KMS-11 (cell line): ENCODE data around the gene GCNA.
"Not testable (repeated sequence)": the region's sequence is repeated elsewhere in the genome, so short reads cannot be mapped to it uniquely, and the experiment has no call there.

ENCODE experiments used
- H2AFZ ChIP-seq: fragments of 200-600 bp; sonication (generic); 2 replicates; pipeline ENCODE4 v1.6.1; 2016; ENCODE audit warnings: antibody characterized with exemption, mixed run types, low read depth
- H3K27ac ChIP-seq: fragments of 200-600 bp; sonication (generic); 2 replicates; pipeline ENCODE4 v1.6.1; 2016; ENCODE audit warnings: mild to moderate bottlenecking, mixed run types
- H3K27me3 ChIP-seq: fragments of 200-600 bp; sonication (generic); 2 replicates; pipeline ENCODE4 v1.6.1; 2017; ENCODE audit warnings: mild to moderate bottlenecking, low read depth, mixed run types, moderate library complexity; ENCODE audit not compliant: insufficient read depth
- H3K36me3 ChIP-seq: fragments of 200-600 bp; sonication (generic); 2 replicates; pipeline ENCODE4 v1.6.1; 2017; ENCODE audit warnings: mild to moderate bottlenecking, mixed run types; ENCODE audit not compliant: insufficient read depth
- H3K4me1 ChIP-seq: fragments of 200-600 bp; sonication (generic); 2 replicates; pipeline ENCODE4 v1.6.1; 2016; ENCODE audit warnings: mild to moderate bottlenecking, low read depth, mixed run types; ENCODE audit not compliant: poor library complexity, severe bottlenecking
- H3K4me2 ChIP-seq: fragments of 200-600 bp; sonication (generic); 2 replicates; pipeline ENCODE4 v1.7.0; 2016; ENCODE audit warnings: mild to moderate bottlenecking, mixed run types
- H3K4me3 ChIP-seq: fragments of 200-600 bp; sonication (generic); IDR thresholded peaks from 2 replicates; pipeline ENCODE4 v1.6.1; 2017; ENCODE audit warnings: low read depth, low read length, mixed read lengths; ENCODE audit not compliant: insufficient read depth
- H3K79me2 ChIP-seq: fragments of 200-600 bp; sonication (generic); 2 replicates; pipeline ENCODE4 v1.6.1; 2016; ENCODE audit warnings: low read depth, mixed run types; ENCODE audit not compliant: insufficient read depth
- H3K9ac ChIP-seq: fragments of 200-600 bp; sonication (generic); 2 replicates; pipeline ENCODE4 v1.6.1; 2016; ENCODE audit warnings: mild to moderate bottlenecking, mixed run types
- H4K20me1 ChIP-seq: fragments of 200-600 bp; sonication (generic); 2 replicates; pipeline ENCODE4 v1.6.1; 2016; ENCODE audit warnings: mild to moderate bottlenecking, mixed run types; ENCODE audit not compliant: insufficient read depth
- TF ChIP-seq, protein P1 (sequence below): fragments of 200-600 bp; sonication (generic); conservative IDR thresholded peaks from 2 replicates; pipeline ENCODE4 v1.6.1; 2017; ENCODE audit warnings: low read depth, mild to moderate bottlenecking, antibody characterized with exemption, low read length, moderate library complexity, mixed read lengths

The GCNA gene

DNA sequence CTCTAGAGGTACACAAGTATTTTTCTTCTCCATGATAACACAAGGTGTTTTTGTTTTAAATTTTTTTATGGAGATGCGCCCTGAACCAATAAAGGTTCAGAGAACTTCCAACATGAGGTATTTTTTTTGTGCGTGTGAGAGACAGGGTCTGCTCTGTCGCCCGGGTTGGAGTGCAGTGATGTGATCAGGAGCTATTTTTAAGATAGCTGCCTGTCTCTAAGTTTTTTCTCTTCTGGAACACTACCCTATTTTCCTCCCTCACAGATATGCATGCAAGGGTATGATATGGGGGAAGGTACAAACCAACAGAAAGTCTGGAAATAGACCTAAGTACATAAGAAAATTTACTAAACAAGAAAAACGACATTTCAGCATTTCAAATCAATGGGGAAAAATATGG is 3.0 kb downstream of the GCNA start:
- no peaks in the 10 kb centered on the region for H3K36me3 ChIP-seq
- H3K4me1 ChIP-seq = no peaks in the 10 kb centered on the region
- H3K4me2 ChIP-seq = no peak overlapping the region
- H3K79me2 ChIP-seq = no peaks in the 10 kb centered on the region
- TF ChIP-seq, protein P1, sequence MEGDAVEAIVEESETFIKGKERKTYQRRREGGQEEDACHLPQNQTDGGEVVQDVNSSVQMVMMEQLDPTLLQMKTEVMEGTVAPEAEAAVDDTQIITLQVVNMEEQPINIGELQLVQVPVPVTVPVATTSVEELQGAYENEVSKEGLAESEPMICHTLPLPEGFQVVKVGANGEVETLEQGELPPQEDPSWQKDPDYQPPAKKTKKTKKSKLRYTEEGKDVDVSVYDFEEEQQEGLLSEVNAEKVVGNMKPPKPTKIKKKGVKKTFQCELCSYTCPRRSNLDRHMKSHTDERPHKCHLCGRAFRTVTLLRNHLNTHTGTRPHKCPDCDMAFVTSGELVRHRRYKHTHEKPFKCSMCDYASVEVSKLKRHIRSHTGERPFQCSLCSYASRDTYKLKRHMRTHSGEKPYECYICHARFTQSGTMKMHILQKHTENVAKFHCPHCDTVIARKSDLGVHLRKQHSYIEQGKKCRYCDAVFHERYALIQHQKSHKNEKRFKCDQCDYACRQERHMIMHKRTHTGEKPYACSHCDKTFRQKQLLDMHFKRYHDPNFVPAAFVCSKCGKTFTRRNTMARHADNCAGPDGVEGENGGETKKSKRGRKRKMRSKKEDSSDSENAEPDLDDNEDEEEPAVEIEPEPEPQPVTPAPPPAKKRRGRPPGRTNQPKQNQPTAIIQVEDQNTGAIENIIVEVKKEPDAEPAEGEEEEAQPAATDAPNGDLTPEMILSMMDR = no peak
- no peaks in the 10 kb centered on the region for H3K27me3 ChIP-seq
- H3K27ac ChIP-seq = no peak overlapping the region
- H2AFZ ChIP-seq = no peak overlapping the region
- H3K9ac ChIP-seq = no peak overlapping the region
- H3K4me3 ChIP-seq = no peak overlapping the region
- no peaks in the 10 kb centered on the region for H4K20me1 ChIP-seq

DNA sequence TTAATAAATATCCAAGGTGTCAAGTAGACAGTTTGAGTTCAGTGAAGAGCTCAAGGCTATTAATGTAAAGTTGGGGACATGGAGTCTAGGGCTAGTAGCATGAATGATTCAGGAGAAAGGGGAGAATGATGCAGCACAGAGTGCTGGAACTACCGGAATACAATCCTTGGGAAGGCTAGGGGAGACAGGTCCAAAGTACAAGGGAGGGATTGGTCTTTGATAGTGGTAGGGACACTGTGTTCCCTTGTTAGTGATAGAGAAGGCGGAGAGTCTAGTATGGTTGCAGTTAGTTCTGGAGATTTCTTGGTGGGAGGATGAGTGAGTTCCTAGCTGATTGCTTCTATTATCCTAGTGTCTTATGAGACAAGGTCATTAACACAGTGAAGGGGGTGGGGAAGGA is 8.7 kb downstream of the GCNA start:
- no peaks in the 10 kb centered on the region for H3K27me3 ChIP-seq
- H3K36me3 ChIP-seq = no peaks in the 10 kb centered on the region

DNA sequence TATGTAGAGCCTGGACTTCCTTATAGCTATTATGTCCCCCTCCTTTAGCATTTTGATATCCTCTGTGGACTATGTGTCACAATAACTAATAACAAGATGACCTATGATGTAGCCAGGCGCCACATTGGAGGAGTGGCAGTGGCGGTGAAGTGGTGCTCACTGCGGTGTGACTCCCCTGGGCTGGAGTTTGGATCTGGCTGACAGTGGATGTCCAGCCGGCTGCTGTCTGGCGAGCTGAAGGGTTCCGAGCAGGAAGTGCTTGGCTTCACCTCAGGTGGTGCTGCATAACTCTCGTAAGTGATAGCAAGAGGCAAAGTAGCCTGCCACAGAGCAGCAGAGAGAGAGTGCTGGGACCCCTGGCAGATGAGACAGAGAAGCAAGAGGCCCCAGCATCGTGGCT is 15.0 kb downstream of the GCNA start:
- not testable (repeated sequence) for H3K9ac ChIP-seq, H3K4me3 ChIP-seq, H3K27me3 ChIP-seq

More for the DNA sequence above, 8.7 kb downstream of the GCNA start:
- no peaks in the 10 kb centered on the region for H3K79me2 ChIP-seq
- H3K4me2 ChIP-seq = no peak overlapping the region
- H3K4me1 ChIP-seq = no peaks in the 10 kb centered on the region
- no peak overlapping the region for H3K4me3 ChIP-seq
- TF ChIP-seq, protein P1 = no peak
- H3K9ac ChIP-seq = no peak overlapping the region
- H4K20me1 ChIP-seq = no peaks in the 10 kb centered on the region
- H3K27ac ChIP-seq = no peak overlapping the region
- H2AFZ ChIP-seq = no peak overlapping the region

DNA sequence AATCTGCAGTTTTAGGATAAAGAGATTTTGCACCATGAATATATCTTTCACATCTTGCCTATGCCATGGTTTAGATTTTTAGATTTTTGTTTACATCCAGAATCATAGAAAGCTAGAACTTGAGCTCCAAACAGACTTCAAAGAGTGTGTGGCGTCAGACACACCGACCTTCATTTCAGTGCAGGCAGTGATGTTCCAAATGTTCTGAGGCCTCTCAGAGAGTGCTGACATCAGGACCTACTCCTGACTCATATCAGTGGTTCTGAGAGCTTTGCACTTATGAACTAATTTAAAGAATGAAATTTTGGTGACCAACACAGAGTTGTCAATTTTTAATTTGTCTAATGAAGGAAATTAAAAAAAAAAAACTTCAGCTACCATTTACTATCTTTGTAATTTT is 21.7 kb downstream of the GCNA start:
- H3K4me3 ChIP-seq = no peak overlapping the region
- H2AFZ ChIP-seq = no peak overlapping the region
- no peaks in the 10 kb centered on the region for H3K27me3 ChIP-seq
- H3K79me2 ChIP-seq = no peaks in the 10 kb centered on the region
- H3K36me3 ChIP-seq = no peaks in the 10 kb centered on the region
- no peaks in the 10 kb centered on the region for H4K20me1 ChIP-seq
- no peaks in the 10 kb centered on the region for H3K4me1 ChIP-seq
- no peak overlapping the region for H3K4me2 ChIP-seq
- H3K27ac ChIP-seq = no peak overlapping the region
- no peak overlapping the region for H3K9ac ChIP-seq
- TF ChIP-seq, protein P1 = no peak

More for the DNA sequence above, 15.0 kb downstream of the GCNA start:
- H4K20me1 ChIP-seq, H2AFZ ChIP-seq, H3K4me1 ChIP-seq, H3K27ac ChIP-seq, H3K79me2 ChIP-seq, H3K4me2 ChIP-seq, H3K36me3 ChIP-seq: not testable (repeated sequence)

DNA sequence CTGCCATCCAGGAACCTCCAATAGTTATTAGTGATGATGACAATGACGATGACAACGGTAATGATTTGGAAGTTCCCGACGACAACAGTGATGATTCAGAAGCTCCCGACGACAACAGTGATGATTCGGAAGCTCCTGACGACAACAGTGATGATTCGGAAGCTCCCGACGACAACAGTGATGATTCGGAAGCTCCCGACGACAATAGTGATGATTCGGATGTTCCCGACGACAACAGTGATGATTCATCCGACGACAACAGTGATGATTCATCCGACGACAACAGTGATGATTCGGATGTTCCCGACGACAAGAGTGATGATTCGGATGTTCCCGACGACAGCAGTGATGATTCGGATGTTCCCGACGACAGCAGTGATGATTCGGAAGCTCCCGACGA is 25.4 kb downstream of the GCNA start:
- H2AFZ ChIP-seq = no peak overlapping the region
- no peaks in the 10 kb centered on the region for H4K20me1 ChIP-seq
- no peaks in the 10 kb centered on the region for H3K27me3 ChIP-seq
- TF ChIP-seq, protein P1 = no peak
- H3K4me1 ChIP-seq = no peaks in the 10 kb centered on the region
- no peaks in the 10 kb centered on the region for H3K36me3 ChIP-seq
- H3K9ac ChIP-seq = no peak overlapping the region
- H3K79me2 ChIP-seq = no peaks in the 10 kb centered on the region
- H3K27ac ChIP-seq = no peak overlapping the region
- H3K4me3 ChIP-seq = no peak overlapping the region
- no peak overlapping the region for H3K4me2 ChIP-seq
